T47D (cell line): ENCODE measurements around the gene NDUFA9.

ENCODE experiments used
- DNase-seq, 2 experiments: peaks; one replicate each; pipeline versions ENCODE4 v3.0.0 to v3.0.0-alpha.2; 2011 to 2012; ENCODE audit warnings: low read depth in 1 of 2, low spot score in 1 of 2
- JUND ChIP-seq: IDR thresholded peaks from 2 replicates; pipeline ENCODE4 v1.6.1; 2012; ENCODE audit warnings: low read depth
- in situ Hi-C: cut with HindIII; loops from 2 replicates; pipeline ENCODE4 v1.10.0; 2016; ENCODE audit warnings: low sequenced_read_pairs, low pct_unique_long_range_greater_than_20kb

NDUFA9 gene

DNA sequence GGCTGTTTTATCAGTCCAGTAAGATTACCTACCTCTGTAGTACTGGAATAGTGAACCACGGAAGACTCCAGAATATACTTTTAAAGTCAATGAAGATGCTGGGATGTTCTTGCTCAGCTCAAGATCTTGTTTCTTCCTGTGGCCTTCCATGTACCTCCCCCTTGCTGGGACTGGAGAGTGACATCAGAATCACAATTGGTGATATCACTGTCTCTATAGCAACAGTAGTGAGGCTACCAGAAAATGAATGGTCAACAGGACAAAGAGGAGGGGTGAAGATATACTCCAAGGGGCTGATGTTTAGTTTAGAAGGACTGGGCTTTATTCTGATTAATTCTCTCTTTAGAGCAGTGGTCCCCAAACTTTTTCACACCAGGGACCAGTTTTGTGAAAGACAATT lies 3.9 kb upstream of the NDUFA9 start:
- TF ChIP-seq JUND = no peak
- in situ Hi-C loops = no loop called here
- DNase-seq = no peak

DNA sequence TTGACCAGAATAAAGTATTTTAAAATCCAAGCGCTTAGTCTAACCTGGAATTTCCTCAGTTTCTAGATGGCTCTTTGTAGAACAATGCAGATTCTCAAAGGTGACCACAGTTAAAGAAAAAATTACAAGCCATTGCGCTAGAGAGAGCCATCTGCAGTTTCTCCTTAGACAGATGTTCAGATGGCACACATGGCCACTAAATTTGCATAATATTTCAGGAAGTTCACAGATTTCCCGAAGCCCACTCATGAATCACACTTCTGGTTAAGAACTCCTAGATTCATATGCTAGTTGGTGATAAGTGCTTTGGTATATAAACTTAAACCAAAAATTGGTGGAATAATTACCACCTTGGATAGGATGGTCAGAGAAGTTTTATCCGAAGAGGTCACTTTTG lies 812 bp upstream of the NDUFA9 start:
- in situ Hi-C loops = no loop called here
- TF ChIP-seq JUND = no peak
- DNase-seq = no peak

DNA sequence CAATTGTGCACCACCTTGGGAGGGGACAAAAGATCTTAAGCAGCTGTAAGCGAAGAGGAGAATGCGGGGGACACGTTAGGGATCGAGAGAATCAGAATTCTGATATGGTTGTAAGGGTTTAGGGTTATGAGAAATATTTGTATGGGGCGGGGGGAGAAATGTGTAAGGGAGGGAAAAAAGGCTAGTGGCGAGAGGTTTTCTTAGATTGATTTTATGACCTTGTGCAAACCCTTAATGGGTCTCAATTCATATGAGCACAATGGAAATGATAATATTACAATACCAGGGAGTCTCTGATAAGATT lies 396 bp downstream of the NDUFA9 start:
- in situ Hi-C loops = no loop called here
- no peak for DNase-seq
- TF ChIP-seq JUND = no peak

DNA sequence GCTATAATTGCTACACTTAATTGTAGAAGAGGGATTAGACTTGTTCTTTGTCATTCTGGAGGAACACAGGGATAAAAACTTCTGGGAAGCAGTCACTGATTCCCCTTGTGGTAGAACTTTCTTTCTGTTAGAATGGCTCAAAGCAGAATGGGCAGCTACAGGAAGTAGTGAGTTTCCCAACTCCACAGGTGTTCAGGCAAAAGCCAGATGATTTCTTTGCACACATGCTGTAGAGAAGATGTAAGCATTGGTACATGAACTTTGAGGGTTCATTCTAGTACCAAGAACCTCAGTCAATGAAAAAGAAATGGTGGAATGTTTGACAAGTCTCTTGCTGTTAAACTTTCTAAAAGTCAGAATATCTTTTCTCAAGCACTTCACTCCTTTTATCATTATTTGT lies 4.3 kb downstream of the NDUFA9 start:
- in situ Hi-C loops = no loop called here
- TF ChIP-seq JUND = no peak
- no peak for DNase-seq

DNA sequence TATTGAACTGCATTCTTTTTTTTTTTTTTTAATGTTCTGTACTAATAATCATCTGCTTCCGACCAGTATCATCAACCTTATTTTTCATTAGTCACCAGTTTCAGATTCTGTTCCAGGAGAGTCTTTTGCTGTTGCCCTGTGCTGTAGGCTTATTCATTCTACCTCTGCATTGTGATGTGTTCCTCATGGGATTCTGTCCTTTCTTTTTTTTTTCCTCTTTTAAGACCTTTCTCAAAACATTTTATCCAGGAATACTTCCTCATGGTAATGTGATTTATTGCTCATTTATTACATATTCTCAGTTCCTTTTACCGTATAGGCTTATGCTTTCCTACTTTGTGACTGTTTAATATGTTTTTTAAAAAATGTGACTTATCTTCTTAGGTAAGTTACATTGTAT lies 4.8 kb downstream of the NDUFA9 start:
- in situ Hi-C loops = no loop called here

DNA sequence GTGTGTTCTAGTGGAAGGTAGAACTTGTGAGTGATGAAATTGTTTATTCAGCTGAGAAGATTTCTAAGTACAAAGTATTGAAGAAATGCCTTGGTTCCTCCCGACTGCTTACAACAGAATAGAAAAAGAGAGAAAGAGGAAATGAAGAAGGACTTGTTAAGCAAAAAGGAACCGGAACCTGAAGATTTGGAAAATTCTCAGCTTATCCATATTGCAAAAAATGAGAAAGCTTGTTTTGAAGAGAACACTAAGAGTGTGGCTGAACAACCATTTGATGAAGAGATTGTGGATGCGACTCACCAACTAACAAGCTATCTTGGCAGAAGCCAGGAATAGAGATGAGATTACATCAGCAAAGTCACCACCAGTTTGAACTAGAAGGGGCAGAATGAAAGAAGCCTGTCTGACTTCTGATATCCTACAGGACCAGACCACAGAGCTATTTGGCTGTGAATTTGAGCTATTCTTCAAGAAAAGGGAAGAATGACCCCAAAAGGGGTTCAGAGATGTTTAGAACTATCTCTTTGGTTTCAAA lies 15.1 kb downstream of the NDUFA9 start:
- in situ Hi-C loops = no loop called here
- no peak for DNase-seq
- no peak for TF ChIP-seq JUND

More for the DNA sequence above, 4.8 kb downstream of the NDUFA9 start:
- DNase-seq = no peak
- TF ChIP-seq JUND = no peak

DNA sequence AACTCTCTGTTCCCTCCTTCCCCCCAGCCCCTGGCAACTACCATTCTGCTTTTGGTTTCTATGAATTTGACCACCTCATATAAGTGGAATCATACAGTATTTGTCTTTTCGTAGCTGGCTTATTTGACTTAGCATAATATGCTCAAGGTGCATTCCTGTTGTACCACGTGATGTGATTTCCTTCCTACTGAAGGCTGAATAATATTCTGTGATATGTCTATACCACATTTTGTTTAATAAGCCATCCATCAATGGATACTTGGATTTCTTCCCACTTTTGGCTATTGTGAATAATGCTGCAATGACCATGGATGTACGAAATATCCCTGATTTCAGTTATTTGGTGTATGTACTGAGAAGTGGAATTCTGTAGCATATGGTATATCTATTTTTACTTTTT lies 16.3 kb downstream of the NDUFA9 start:
- TF ChIP-seq JUND = no peak
- in situ Hi-C loops = no loop called here
- DNase-seq = no peak

DNA sequence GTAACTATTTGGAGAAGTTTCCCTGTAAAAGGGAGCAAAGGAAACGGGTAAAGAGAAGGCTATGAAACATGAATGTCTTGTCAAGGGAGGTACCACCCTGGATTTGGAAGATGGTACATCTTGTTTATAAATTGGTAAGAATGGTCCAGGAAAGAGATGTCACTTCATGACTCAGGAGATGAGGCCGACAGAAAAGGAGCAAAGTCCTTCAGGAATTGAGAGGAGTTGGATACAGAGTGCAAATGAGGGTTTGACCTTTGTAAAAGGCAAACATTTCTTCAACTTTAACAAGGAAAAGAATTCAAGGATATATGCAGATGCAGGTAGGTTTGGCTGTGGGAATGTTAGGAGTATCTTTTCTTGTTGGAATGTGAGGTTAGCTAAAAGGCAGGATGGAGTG lies 30.8 kb downstream of the NDUFA9 start:
- no peak for TF ChIP-seq JUND
- no peak for DNase-seq
- in situ Hi-C loops = no loop called here

DNA sequence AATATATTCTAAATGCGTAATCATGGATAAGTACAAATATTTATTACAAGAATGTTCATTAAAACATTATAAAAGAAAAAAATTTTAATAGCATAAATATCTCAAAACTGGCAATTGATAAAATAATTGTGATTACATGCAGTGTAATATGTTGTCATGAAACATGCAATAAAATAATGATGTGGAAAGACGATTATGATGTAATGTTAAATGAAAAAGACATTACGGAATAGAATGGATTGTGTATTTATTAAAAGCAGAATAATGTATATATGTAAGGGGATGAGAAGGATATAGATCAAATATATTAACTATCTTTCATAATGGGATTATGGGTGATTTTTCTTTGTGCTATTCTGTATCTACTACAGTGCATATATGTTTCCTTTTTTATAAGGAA lies 32.8 kb downstream of the NDUFA9 start:
- in situ Hi-C loops = no loop called here

DNA sequence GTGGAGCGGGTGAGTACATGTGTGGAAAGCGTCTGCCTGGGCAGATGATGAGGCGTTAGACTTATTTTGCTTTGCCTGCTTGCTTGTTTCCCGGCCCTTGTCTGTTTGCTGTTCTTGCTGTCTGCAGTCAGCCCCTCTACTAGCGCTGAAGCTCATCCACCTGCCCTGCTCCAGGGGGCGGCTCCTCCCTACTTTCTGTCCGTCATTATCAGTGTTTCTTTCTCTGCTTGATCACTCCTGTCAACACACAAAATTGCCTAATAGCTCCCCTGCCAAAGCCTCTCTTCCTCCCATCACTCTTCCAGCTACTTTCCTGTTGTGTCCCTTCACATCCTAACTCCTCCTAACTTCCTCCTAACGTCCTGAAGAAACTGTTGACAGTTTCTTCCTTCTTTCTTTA lies 36.4 kb downstream of the NDUFA9 start:
- in situ Hi-C loops = no loop called here
- TF ChIP-seq JUND = no peak
- DNase-seq = no peak

More for the DNA sequence above, 32.8 kb downstream of the NDUFA9 start:
- no peak for TF ChIP-seq JUND
- DNase-seq = no peak

DNA sequence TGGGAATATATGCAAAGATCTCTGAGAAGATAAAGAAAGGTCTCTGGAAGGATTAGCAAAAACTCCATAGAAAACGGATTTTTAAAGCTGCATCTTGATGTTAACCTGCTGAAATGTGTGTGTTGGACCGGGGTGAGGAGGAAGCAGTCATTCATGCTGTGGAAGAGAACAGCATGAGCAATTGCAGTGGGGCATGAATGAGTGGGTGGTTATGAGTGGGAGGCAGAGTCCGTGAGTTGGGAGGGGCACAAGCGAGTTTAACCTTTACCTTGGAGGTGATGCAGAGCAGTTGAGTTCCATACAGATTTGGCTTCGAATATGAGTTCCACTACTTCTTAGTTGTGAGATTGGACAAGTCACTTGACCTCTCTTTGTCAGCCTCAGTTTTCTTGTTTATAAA lies 41.8 kb downstream of the NDUFA9 start:
- no peak for TF ChIP-seq JUND
- in situ Hi-C loops = no loop called here
- DNase-seq = no peak
